GM19035 (cell line): Measurements from ENCODE around the gene RBM38.

ENCODE experiments used
- ATAC-seq: cut with Tn5 transposase; IDR thresholded peaks from one replicate; pipeline ENCODE4 v1.9.1; 2021; ENCODE audit not compliant: unreplicated experiment

The RBM38 gene

DNA sequence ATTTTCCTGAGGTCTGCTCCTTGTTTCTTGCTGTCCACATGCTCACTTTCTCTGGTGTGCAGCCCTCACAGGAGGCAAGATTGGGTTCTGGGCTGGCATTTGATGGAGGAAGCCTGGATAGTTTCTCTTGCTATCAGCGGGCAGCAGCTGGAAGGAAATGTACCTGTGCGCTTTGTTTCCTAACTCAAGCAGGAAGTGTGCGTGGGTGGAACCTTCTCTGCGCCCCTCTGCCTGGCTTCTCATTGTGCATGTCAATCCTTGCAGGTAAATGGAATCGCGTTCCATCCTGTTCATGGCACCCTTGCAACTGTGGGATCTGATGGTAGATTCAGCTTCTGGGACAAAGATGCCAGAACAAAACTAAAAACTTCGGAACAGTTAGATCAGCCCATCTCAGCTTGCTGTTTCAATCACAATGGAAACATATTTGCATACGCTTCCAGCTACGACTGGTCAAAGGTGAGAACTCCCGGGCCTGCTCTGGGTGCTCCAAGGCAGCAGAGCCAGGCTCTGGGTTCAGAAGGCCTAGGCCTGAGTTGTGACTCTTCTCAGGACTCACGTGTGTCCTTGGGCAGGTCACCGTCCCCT, 16.8 kb upstream of the RBM38 start:
- ATAC-seq: no peak

DNA sequence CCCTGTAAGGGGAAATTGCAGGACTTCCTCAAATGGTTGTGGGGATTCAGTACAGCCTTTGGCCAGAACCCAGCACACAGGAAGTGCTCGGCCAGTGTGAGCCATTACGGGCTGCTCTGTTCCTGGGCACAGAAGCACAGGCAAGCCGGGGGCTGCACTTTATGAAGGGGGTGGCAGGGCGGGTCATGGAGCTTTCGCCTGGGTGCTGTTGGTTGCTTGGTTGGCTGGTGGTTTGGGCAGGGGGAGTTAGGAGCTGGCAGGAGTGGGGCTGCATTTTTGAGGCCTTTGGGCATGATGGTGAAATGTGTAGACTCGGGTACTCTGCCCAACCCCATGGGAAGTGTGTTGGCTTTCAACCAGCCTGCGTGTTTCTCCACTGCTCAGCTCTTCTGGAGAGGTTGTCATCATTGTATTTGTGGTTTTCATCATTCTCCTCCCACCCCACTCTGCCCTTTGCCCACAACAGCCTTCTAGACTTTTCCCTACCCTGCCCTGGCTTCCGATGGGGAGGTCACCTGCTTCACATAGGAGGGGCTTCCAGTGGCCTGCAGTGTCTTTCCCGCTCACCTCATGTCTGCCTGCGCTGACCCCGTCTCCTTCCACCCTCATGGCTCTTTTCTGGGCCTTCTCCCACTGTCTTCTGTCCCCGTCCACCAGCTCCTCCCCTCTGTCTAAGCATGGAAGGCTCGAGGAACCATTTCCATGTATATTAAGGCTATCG, 16.1 kb upstream of the RBM38 start:
- no peak for ATAC-seq

GRCh38 chr20:57375652-57376230, 15.5 kb upstream of the RBM38 start:
- ATAC-seq: no peak

DNA sequence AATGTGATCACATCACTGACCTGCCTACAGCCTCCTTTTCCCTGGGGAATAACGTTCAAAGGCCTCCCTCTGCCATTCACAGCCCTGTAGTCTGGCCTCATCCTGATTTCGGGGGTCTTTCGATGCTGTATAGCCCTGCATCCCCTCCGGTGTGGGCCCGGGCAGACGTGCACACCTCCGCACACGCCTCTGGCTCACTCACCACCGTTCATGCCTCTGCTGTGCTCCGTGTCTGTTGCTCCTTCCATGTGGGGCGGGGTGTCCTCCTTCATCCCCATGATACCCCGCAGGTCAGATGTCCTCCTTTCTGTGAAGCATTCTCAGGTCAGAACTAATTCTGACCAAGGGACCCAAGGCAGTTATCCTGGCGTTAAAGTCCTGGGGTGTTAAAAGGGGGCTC, 13.8 kb upstream of the RBM38 start:
- ATAC-seq: no peak

- no peak for ATAC-seq
Measured at GRCh38 chr20:57378107-57378506, 13.1 kb upstream of the RBM38 start.

DNA sequence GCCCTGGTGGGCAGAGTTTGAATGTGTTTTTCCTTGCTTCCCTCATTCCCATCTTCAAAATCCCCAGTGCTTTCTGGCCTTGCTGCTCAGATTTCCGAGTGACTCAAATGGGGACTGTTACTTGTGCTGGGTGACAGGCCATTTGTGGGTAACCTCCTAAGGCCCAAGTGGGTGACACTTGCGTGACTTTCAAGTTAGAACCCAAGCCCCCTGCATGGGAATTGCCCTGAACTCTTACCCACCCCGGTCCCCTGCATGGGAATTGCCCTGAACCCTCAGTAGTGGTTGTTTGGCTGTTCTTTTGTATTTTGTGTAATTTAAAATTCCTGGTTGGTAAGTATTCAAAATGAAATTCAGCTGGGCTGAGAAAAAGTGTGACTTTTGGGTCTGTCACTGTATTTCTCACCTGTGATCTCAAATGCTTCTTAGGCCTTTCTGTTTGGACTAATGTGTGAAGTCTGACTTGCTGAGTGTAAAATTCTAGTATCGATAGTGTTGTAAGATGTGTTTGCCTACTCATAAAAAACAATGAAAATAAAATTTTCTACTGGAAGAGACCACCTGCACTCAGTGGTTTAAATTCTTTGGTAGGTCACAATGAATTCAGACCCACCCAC, 12.4 kb upstream of the RBM38 start:
- no peak for ATAC-seq

DNA sequence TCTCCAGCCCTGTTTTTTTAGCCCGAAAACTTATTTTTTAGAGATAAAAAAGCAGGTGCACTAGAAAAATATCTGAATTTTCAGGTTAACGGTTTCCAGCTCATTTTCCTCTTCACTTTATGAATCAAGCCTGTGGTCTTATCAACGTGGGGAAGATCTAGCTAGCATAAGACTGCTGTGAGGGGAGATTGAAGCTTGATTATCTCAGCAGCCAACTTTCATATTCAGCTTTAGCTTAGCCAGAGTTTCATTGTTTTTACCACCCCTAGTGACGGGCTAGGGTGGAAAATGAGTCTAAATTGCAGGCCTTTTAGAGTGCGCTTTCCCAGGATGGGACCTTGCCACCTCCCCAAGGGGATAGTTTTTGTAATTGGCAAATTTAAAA, 11.9 kb upstream of the RBM38 start:
- no peak for ATAC-seq

- no peak for ATAC-seq
Measured at GRCh38 chr20:57380081-57380750, 11.0 kb upstream of the RBM38 start.

GRCh38 chr20:57381596-57382503, 9.3 kb upstream of the RBM38 start:
- no peak for ATAC-seq

GRCh38 chr20:57382516-57382915, 8.7 kb upstream of the RBM38 start:
- ATAC-seq: no peak

DNA sequence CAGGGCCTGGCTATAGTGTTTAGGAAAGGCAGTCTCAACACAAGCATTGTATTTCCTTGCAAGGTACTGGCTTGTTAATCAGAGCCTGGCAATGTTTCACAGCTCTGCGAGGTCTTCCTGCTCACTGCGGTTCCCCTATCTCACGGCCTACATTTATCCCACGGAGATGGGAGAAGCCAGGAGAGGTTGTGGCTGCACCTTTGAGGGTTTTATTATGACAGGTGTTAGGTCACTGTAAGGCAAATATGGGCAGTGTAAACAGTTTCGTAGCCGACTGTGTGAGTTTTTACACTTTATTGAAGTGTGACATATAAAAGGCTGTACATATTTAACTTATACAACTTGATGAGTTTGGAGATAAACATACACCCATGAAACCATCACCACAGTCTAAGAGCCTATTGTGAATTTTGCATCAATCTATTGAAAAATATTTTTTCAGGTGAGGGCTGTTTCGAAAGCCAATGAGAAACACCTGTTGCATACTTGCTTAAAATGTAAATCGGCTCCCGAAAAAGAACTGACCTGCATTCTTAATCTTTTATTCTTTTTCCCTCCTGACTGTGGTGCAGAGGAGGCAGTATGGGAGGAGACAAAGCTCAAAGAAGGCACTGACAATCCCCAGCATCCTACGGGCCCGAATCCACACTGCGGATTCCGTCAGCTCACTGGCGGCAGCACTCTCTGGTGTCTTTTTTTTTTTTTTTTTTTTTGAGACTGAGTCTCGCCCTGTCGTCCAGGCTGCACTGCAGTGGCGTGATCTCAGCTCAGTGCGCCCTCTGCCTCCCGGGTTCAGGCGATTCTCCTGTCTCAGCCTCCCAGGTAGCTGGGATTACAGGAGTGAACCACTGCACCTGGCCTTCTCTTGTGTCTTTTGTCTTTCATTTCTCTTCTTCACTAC, 7.5 kb upstream of the RBM38 start:
- ATAC-seq: no peak

DNA sequence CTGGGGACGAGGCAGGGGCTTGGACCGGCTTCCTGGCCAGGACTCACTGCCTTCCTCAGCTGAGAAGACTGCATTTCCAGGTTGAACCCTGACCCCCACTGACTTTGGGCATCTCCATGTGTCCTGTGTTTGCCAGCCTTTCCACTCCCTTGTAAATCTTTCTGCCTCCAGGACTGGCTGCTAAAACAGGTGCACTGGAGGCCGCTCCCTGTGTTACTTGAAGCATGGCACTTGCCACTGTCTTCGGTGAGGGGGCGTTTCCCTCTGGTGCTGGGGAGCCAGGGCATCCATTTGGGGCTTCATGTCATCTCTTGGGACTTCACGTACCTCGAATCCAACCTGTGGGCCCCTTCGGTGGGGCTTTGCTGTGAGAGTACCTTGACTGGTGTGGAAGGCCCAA, 6.7 kb upstream of the RBM38 start:
- no peak for ATAC-seq

DNA sequence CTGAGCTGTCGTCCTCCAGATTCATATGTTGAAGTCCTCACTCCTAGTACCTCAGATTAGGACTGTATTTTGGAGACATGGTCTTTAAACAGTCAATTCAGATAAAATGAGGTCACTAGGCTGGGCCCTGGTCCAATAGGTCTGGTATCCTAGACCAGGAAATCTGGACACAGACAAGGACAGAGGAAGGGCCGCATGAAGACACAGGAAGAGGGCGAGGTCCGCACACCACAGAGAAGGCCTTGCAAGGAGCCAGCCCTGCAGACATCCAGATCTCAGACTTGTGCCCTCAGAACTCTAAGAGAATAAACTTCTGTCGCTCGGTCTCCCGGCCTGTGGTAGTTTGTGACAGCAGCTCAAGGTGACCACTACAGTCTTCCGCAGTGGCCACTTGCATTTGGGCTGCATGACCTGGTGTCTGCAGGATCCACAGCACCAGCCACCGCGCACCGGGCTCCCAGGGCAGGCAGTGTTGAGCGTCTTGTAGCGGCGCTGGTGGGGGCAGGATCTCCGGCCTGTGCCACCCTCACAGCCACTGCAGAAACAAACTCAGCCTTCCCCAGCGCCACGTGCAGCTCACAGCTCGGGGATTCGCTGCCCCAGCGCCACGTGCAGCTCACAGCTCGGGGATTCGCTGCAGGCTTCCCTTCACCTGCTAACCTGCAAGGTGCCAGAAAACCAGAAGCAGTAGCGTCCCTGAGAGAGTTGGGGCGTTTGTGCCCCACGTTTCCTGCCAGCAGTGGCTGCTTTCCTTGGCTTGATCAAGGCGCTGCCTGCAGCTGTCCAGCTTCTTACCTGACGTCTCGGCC, 6.0 kb upstream of the RBM38 start:
- no peak for ATAC-seq

DNA sequence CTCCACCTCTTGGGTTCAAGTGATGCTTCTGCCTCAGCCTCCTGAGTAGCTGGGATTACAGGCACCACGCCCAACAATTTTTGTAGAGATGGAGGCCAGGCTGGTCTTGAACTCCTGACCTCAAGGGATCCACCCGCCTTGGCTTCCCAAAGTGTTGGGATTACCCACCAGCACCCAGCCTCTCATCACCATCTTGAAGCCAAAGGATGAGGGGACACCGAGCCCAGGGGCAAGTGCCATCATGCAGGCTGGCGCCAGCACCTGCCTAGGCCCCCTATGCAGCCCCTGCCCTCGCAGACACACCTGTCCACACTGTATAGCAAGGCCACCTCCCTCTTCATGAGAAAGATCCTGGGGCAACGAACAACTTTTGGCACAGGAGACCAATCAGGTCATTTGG, 5.3 kb upstream of the RBM38 start:
- no peak for ATAC-seq

DNA sequence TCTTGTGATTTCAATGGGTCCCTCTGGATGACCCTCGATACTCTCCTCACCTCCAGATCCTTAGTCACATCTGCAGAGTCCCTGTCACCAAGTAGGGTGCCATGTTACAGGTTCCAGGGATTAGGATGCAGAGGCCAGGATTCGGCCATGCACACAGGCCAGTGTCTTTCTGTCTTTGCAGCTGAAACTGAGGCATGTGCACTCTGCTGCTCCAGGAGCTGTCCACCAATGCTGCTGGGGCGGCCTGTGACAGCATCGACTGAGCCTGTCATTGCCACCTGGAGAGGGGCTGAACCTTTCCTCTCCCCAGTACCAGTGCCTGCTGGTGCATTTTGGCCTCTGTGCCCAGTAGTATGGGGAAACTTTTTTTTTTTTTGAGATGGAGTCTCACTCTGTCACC, 4.4 kb upstream of the RBM38 start:
- no peak for ATAC-seq

GRCh38 chr20:57387463-57387862, 3.7 kb upstream of the RBM38 start:
- no peak for ATAC-seq

GRCh38 chr20:57387945-57388371, 3.2 kb upstream of the RBM38 start:
- no peak for ATAC-seq

- ATAC-seq: peak; percentile 24
Measured at GRCh38 chr20:57388953-57389694, 2.1 kb upstream of the RBM38 start.
